Neural progenitor cell (in vitro differentiated cells): ENCODE data around the gene THEM4. TPM values are rescaled to one million over a fixed set of nuclear protein-coding genes. Genes with fewer than 3 reads are reported as not detected.

Experiments used
- DNase-seq: peaks from one replicate; pipeline ENCODE4 v3.0.0-alpha.2; 2016; ENCODE audit warnings: low spot score
- H2AFZ ChIP-seq: fragments of 200-600 bp; sonication (generic); replicated peaks from 2 replicates; pipeline ENCODE4 v1.6.1; 2016; ENCODE audit warnings: antibody characterized with exemption
- H3F3A ChIP-seq: fragments of 200-600 bp; sonication (generic); 2 replicates; pipeline ENCODE4 v1.6.1; 2016; ENCODE audit warnings: antibody characterized with exemption, low read depth
- H3K27ac ChIP-seq: fragments of 200-600 bp; sonication (generic); 2 replicates; pipeline ENCODE4 v1.5.1; 2016; ENCODE audit warnings: mild to moderate bottlenecking
- H3K27me3 ChIP-seq: fragments of 200-600 bp; sonication (generic); 2 replicates; pipeline ENCODE4 v1.6.1; 2016; ENCODE audit warnings: mild to moderate bottlenecking, moderate library complexity
- H3K36me3 ChIP-seq: fragments of 200-600 bp; sonication (generic); 2 replicates; pipeline ENCODE4 v1.5.1; 2016
- H3K4me1 ChIP-seq: fragments of 200-600 bp; sonication (generic); 2 replicates; pipeline ENCODE4 v1.6.1; 2016; ENCODE audit warnings: mixed run types
- H3K4me2 ChIP-seq: fragments of 200-600 bp; sonication (generic); 2 replicates; pipeline ENCODE4 v1.6.1; 2016
- H3K4me3 ChIP-seq: fragments of 200-600 bp; sonication (generic); 2 replicates; pipeline ENCODE4 v1.5.1; 2016
- H3K79me2 ChIP-seq: fragments of 200-600 bp; sonication (generic); 2 replicates; pipeline ENCODE4 v1.6.1; 2016; ENCODE audit warnings: low read depth
- H3K9ac ChIP-seq: fragments of 200-600 bp; sonication (generic); 2 replicates; pipeline ENCODE4 v1.6.1; 2016
- H3K9me3 ChIP-seq: fragments of 200-600 bp; sonication (generic); 2 replicates; pipeline ENCODE4 v1.5.1; 2016; ENCODE audit warnings: low read depth
- H4K20me1 ChIP-seq: fragments of 200-600 bp; sonication (generic); 2 replicates; pipeline ENCODE4 v1.6.1; 2016; ENCODE audit warnings: low read depth
- H3K27ac Mint-ChIP-seq: 3 replicates; pipeline ENCODE4 v1.8.0; 2021; ENCODE audit warnings: mixed read lengths
- H3K27me3 Mint-ChIP-seq: 2 replicates; pipeline ENCODE4 v1.8.0; 2022; ENCODE audit warnings: low read depth, mild to moderate bottlenecking, inconsistent platforms, moderate library complexity, mixed read lengths; ENCODE audit not compliant: insufficient read depth
- H3K36me3 Mint-ChIP-seq: 3 replicates; pipeline ENCODE4 v1.8.0; 2021; ENCODE audit warnings: mixed read lengths
- H3K4me1 Mint-ChIP-seq: 3 replicates; pipeline ENCODE4 v1.8.0; 2021; ENCODE audit warnings: mixed read lengths
- H3K4me3 Mint-ChIP-seq: 3 replicates; pipeline ENCODE4 v1.8.0; 2021; ENCODE audit warnings: mild to moderate bottlenecking, moderate library complexity, mixed read lengths
- H3K9me3 Mint-ChIP-seq: 3 replicates; pipeline ENCODE4 v1.8.0; 2020; ENCODE audit warnings: mixed read lengths
- CTCF ChIP-seq: fragments of 200-600 bp; sonication (generic); IDR thresholded peaks from 2 replicates; pipeline ENCODE4 v1.5.1; 2017; ENCODE audit warnings: antibody characterized with exemption, mild to moderate bottlenecking
- EZH2 ChIP-seq: fragments of 200-600 bp; sonication (generic); IDR thresholded peaks from 2 replicates; pipeline ENCODE4 v1.6.1; 2017; ENCODE audit warnings: antibody characterized with exemption, mild to moderate bottlenecking, moderate library complexity
- EZH2phosphoT487 ChIP-seq: fragments of 200-600 bp; sonication (generic); IDR thresholded peaks from 2 replicates; pipeline ENCODE4 v1.6.1; 2017; ENCODE audit warnings: antibody characterized with exemption
- total RNA-seq: library from RNA; depleted of rRNA; stranded (reverse); fragments of >200 nt; gene quantifications from 2 replicates; pipeline ENCODE4 v1.2.3, GENCODE V29; 2015; ENCODE audit warnings: low replicate concordance

THEM4 gene
- total RNA-seq, 1 donor from 2014 or later: 14.1 TPM

DNA sequence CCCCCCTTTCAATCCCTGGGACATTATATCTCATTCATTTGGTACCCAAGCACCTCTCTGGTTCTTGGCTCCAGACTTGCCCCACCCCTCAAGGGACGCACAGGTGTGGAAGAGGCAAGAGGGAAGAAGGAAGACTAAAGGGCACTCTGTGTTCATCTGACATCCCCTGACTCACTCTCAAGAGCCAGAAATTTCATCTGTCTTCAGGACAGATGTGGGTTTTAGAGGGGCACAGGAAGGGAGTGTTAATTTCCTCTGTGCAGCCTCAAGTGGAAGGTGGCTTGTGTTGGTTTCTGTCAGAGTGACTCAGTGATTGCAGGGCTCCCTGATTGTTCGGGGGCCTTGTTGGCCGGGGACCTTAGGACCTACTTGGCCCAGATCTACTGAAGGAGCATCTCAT, 72.1 kb downstream of the THEM4 start:
- Histone ChIP-seq H3K9me3 (no peaks in the 10 kb centered on the region), H3K4me2 (no peak overlapping the region), H4K20me1 (no peaks in the 10 kb centered on the region), H2AFZ (no peak overlapping the region), H3K4me3 (no peak overlapping the region), H3K27ac (no peak overlapping the region), H3K79me2 (no peaks in the 10 kb centered on the region), H3F3A (peaks cover 18% of the 10 kb centered on the region), H3K36me3 (no peaks in the 10 kb centered on the region), H3K9ac (no peak overlapping the region), H3K4me1 (peaks cover 7% of the 10 kb centered on the region), H3K27me3 (peaks cover 55% of the 10 kb centered on the region)
- no peak for TF ChIP-seq CTCF
- TF ChIP-seq EZH2phosphoT487: no peak
- no peak for TF ChIP-seq EZH2
- no peak overlapping the region for H3K27ac Mint-ChIP-seq
- H3K36me3 Mint-ChIP-seq: no peaks in the 10 kb centered on the region
- H3K9me3 Mint-ChIP-seq: peaks cover 6% of the 10 kb centered on the region
- H3K27me3 Mint-ChIP-seq: peaks cover 52% of the 10 kb centered on the region
- no peak for DNase-seq
- H3K4me3 Mint-ChIP-seq: peak overlapping the region; percentile 79
- peaks cover 23% of the 10 kb centered on the region for H3K4me1 Mint-ChIP-seq

DNA sequence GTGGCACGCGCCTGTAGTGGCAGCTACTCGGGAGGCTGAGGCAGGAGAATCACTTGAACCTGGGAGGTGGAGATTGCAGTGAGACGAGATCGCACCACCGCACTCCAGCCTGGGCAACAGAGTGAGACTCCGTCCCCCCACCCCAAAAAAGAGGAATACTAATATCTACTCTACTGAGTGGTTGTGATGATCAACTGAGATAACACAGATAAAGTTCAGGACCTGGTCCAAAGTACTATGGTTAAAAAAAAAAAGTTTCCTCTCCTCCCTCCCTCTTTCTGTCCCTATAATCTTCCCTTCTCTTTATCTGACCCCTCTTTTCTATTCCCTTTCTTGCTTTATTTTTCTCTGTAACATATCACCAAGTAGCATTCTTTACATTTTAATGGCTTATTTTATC, 73.7 kb downstream of the THEM4 start:
- H3K27me3 Mint-ChIP-seq: peaks cover 46% of the 10 kb centered on the region
- Histone ChIP-seq H3K27ac (no peak overlapping the region), H3K79me2 (no peaks in the 10 kb centered on the region), H3F3A (peaks cover 18% of the 10 kb centered on the region), H3K4me1 (peaks cover 7% of the 10 kb centered on the region), H3K36me3 (no peaks in the 10 kb centered on the region), H4K20me1 (no peaks in the 10 kb centered on the region), H3K4me2 (no peak overlapping the region), H2AFZ (no peak overlapping the region), H3K4me3 (no peak overlapping the region), H3K9me3 (no peaks in the 10 kb centered on the region), H3K27me3 (peaks cover 48% of the 10 kb centered on the region), H3K9ac (no peak overlapping the region)
- H3K4me3 Mint-ChIP-seq: no peak overlapping the region
- H3K27ac Mint-ChIP-seq: no peak overlapping the region
- DNase-seq: no peak
- TF ChIP-seq EZH2phosphoT487 (no peak), CTCF (no peak), EZH2 (no peak)
- H3K4me1 Mint-ChIP-seq: peaks cover 16% of the 10 kb centered on the region
- no peaks in the 10 kb centered on the region for H3K36me3 Mint-ChIP-seq
- H3K9me3 Mint-ChIP-seq: peaks cover 6% of the 10 kb centered on the region

- Histone ChIP-seq H3K79me2 (no peaks in the 10 kb centered on the region), H3F3A (peaks cover 18% of the 10 kb centered on the region), H3K4me2 (no peak overlapping the region), H3K4me1 (peaks cover 9% of the 10 kb centered on the region), H2AFZ (no peak overlapping the region), H3K4me3 (no peak overlapping the region), H3K27me3 (peaks cover 34% of the 10 kb centered on the region), H3K9ac (no peak overlapping the region), H4K20me1 (no peaks in the 10 kb centered on the region), H3K36me3 (no peaks in the 10 kb centered on the region), H3K9me3 (no peaks in the 10 kb centered on the region), H3K27ac (no peak overlapping the region)
- Mint-ChIP-seq H3K4me3 (no peak overlapping the region), H3K27me3 (peaks cover 38% of the 10 kb centered on the region), H3K27ac (no peak overlapping the region), H3K9me3 (peaks cover 6% of the 10 kb centered on the region), H3K4me1 (peaks cover 22% of the 10 kb centered on the region), H3K36me3 (no peaks in the 10 kb centered on the region)
- DNase-seq: no peak
- no peak for TF ChIP-seq CTCF
- TF ChIP-seq EZH2: no peak
- no peak for TF ChIP-seq EZH2phosphoT487
Observed at GRCh38 chr1:151834239-151834638, 75.1 kb downstream of the THEM4 start.
